H1 (cell line): ENCODE data around the gene GABRQ. TPM values are rescaled to one million over a fixed set of nuclear protein-coding genes. Genes with fewer than 3 reads are reported as not detected.

Experiments used
- CTCF ChIA-PET: fragments of 300-600 bp; sonication (Branson Sonifier 250); formaldehyde crosslinking; loops from one replicate; lab custom pipeline; 2021; ENCODE audit not compliant: partially characterized antibody; lab: Charles Lee
- POLR2A ChIA-PET: fragments of 300-600 bp; sonication (Branson Sonifier 250); formaldehyde crosslinking; loops from one replicate; lab custom pipeline; 2021; ENCODE audit warnings: inconsistent platforms; ENCODE audit not compliant: partially characterized antibody; lab: Charles Lee
- DNase-seq, 2 experiments: peaks; one replicate each; pipeline versions ENCODE4 v3.0.0 to v3.0.0-alpha.2; 2010 to 2022; ENCODE audit warnings: low spot score in 2 of 2, low read depth in 1 of 2, mixed read lengths in 1 of 2
- FAIRE-seq: peaks from 2 replicates; lab custom pipeline; 2011; peaks lifted over from hg19 to GRCh38; lab: Jason Lieb, UNC
- H2AFZ ChIP-seq: 2 replicates; pipeline ENCODE4 v1.8.1; 2012; ENCODE audit warnings: low read length, inconsistent platforms
- H2AK5ac ChIP-seq: 2 replicates; pipeline ENCODE4 v1.6.1; 2013; ENCODE audit warnings: low read depth, low read length
- H2BK120ac ChIP-seq: replicated peaks from 2 replicates; pipeline ENCODE3; 2013; ENCODE audit warnings: low read depth, low read length, inconsistent platforms
- H2BK12ac ChIP-seq: 2 replicates; pipeline ENCODE4 v1.6.1; 2013; ENCODE audit warnings: low read depth, low read length
- H2BK15ac ChIP-seq: 2 replicates; pipeline ENCODE4 v1.6.1; 2013; ENCODE audit warnings: low read length
- H2BK20ac ChIP-seq: 2 replicates; pipeline ENCODE4 v1.6.1; 2013; ENCODE audit warnings: low read length
- H2BK5ac ChIP-seq: 2 replicates; pipeline ENCODE4 v1.6.1; 2013; ENCODE audit warnings: low read depth, low read length
- H3K14ac ChIP-seq: 2 replicates; pipeline ENCODE4 v1.6.1; 2013; ENCODE audit warnings: inconsistent platforms; ENCODE audit not compliant: insufficient read length
- H3K18ac ChIP-seq: 2 replicates; pipeline ENCODE4 v1.6.1; 2013; ENCODE audit warnings: low read length; ENCODE audit errors: extremely low read depth
- H3K23ac ChIP-seq: 2 replicates; pipeline ENCODE4 v1.6.1; 2013; ENCODE audit warnings: inconsistent platforms; ENCODE audit not compliant: insufficient read length
- H3K23me2 ChIP-seq: 2 replicates; pipeline ENCODE4 v1.6.1; 2013; ENCODE audit warnings: low read depth, low read length
- H3K27ac ChIP-seq: 2 replicates; pipeline ENCODE4 v1.6.1; 2011; ENCODE audit warnings: low read depth, low read length, inconsistent platforms
- H3K27me3 ChIP-seq, 4 experiments: replicated peaks in 1 of 4; 1 replicate in 1 of 4; 2 replicates in 3 of 4; pipeline versions ENCODE4 v1.6.1 to v1.8.1; 2011 to 2013; ENCODE audit warnings: low read length in 3 of 4, mild to moderate bottlenecking in 3 of 4, inconsistent platforms in 2 of 4, mixed read lengths in 2 of 4, moderate library complexity in 1 of 4; ENCODE audit not compliant: control insufficient read depth in 3 of 4, insufficient read depth in 3 of 4; ENCODE audit errors: extremely low read depth in 1 of 4
- H3K36me3 ChIP-seq, 4 experiments: 2 replicates each; pipeline versions ENCODE4 v1.6.1 to v1.8.1; 2011 to 2013; ENCODE audit warnings: mild to moderate bottlenecking in 4 of 4, low read length in 3 of 4, moderate library complexity in 2 of 4, control low read depth in 1 of 4, inconsistent platforms in 1 of 4; ENCODE audit not compliant: insufficient read depth in 4 of 4, control insufficient read depth in 2 of 4
- H3K4ac ChIP-seq: replicated peaks from 2 replicates; pipeline ENCODE3; 2013; ENCODE audit warnings: low read length, low read depth, mixed read lengths, inconsistent platforms; ENCODE audit not compliant: insufficient read length
- H3K4me1 ChIP-seq, 4 experiments: replicated peaks in 1 of 4; 1 replicate in 1 of 4; 2 replicates in 3 of 4; pipeline versions ENCODE4 v1.6.1 to v1.8.1; 2011 to 2013; ENCODE audit warnings: low read length in 3 of 4, inconsistent platforms in 2 of 4, mixed read lengths in 1 of 4; ENCODE audit not compliant: insufficient read depth in 4 of 4, control insufficient read depth in 3 of 4
- H3K4me2 ChIP-seq, 2 experiments: 2 replicates each; pipeline versions ENCODE4 v1.6.1 to v1.8.1; 2011 to 2013; ENCODE audit warnings: low read depth in 2 of 2, low read length in 2 of 2, control low read depth in 1 of 2, inconsistent platforms in 1 of 2, mild to moderate bottlenecking in 1 of 2; ENCODE audit not compliant: insufficient read depth in 1 of 2
- H3K4me3 ChIP-seq, 4 experiments: fragments of 200-600, 300-600 bp in 1 of 4; sonication (generic), shearing (Covaris generic), sonication (Bioruptor Twin) in 1 of 4; 2 replicates each; pipeline versions ENCODE4 v1.5.1 to v1.8.1; 2011 to 2016; ENCODE audit warnings: low read length in 4 of 4, low read depth in 3 of 4, control low read depth in 2 of 4, inconsistent platforms in 2 of 4, mild to moderate bottlenecking in 2 of 4, mixed read lengths in 1 of 4, moderate library complexity in 1 of 4; ENCODE audit not compliant: insufficient read depth in 2 of 4; ENCODE audit errors: extremely low read depth in 1 of 4
- H3K56ac ChIP-seq: replicated peaks from 2 replicates; pipeline ENCODE3; 2013; ENCODE audit warnings: low read depth, mild to moderate bottlenecking, mixed read lengths, low read length, inconsistent platforms; ENCODE audit not compliant: insufficient read length
- H3K79me1 ChIP-seq: 2 replicates; pipeline ENCODE4 v1.6.1; 2013; ENCODE audit warnings: low read depth, low read length, control low read depth
- H3K79me2 ChIP-seq, 2 experiments: 2 replicates each; pipeline versions ENCODE4 v1.6.1 to v1.8.1; 2012 to 2013; ENCODE audit warnings: low read length in 2 of 2, mild to moderate bottlenecking in 2 of 2, inconsistent platforms in 1 of 2; ENCODE audit not compliant: insufficient read depth in 2 of 2, control insufficient read depth in 1 of 2
- H3K9ac ChIP-seq, 4 experiments: replicated peaks in 1 of 4; 1 replicate in 1 of 4; 2 replicates in 3 of 4; pipeline versions ENCODE4 v1.6.1 to v1.8.1; 2011 to 2013; ENCODE audit warnings: low read depth in 3 of 4, low read length in 3 of 4, control low read depth in 2 of 4, mild to moderate bottlenecking in 2 of 4, moderate library complexity in 2 of 4, inconsistent platforms in 1 of 4; ENCODE audit errors: extremely low read depth in 1 of 4
- H3K9me3 ChIP-seq, 2 experiments: 2 replicates each; pipeline versions ENCODE4 v1.6.1 to v1.8.1; 2012 to 2013; ENCODE audit warnings: mild to moderate bottlenecking in 2 of 2, moderate library complexity in 2 of 2, control low read depth in 1 of 2, inconsistent platforms in 1 of 2, low read depth in 1 of 2, low read length in 1 of 2, mixed read lengths in 1 of 2; ENCODE audit not compliant: insufficient read depth in 2 of 2
- H4K20me1 ChIP-seq, 2 experiments: replicated peaks in 1 of 2; 2 replicates each; pipeline versions ENCODE3 to v1.8.1; 2011 to 2013; ENCODE audit warnings: inconsistent platforms in 2 of 2, low read length in 2 of 2, mild to moderate bottlenecking in 1 of 2; ENCODE audit not compliant: insufficient read depth in 2 of 2, control insufficient read depth in 1 of 2
- H4K5ac ChIP-seq: 2 replicates; pipeline ENCODE4 v1.6.1; 2013; ENCODE audit warnings: low read length, low read depth, mixed read lengths, inconsistent platforms; ENCODE audit not compliant: insufficient read length
- H4K8ac ChIP-seq: 2 replicates; pipeline ENCODE4 v1.8.0; 2013; ENCODE audit warnings: mild to moderate bottlenecking, moderate library complexity, low read length, inconsistent platforms; ENCODE audit not compliant: insufficient read depth; ENCODE audit errors: extremely low read depth
- H4K91ac ChIP-seq: replicated peaks from 2 replicates; pipeline ENCODE3; 2013; ENCODE audit warnings: low read length, mixed read lengths, inconsistent platforms; ENCODE audit not compliant: insufficient read length
- CBX8 ChIP-seq: fragments of 300-800, 300-1000 bp; sonication (generic); IDR thresholded peaks from 2 replicates; pipeline ENCODE4 v1.7.1; 2016; ENCODE audit warnings: low read depth, low read length, borderline replicate concordance
- GTF2F1 ChIP-seq: IDR thresholded peaks from 2 replicates; pipeline ENCODE4 v1.6.1; 2012; ENCODE audit warnings: low read depth, low read length, improper control_type of control experiment, borderline replicate concordance
- JUND ChIP-seq: IDR thresholded peaks from 2 replicates; pipeline ENCODE4 v1.6.1; 2011; ENCODE audit warnings: mild to moderate bottlenecking, improper control_type of control experiment, low read length
- KDM1A ChIP-seq: fragments of 200-600, 300-600 bp; sonication (generic); IDR thresholded peaks from 2 replicates; pipeline ENCODE4 v1.7.1; 2016; ENCODE audit warnings: mild to moderate bottlenecking, low read length, borderline replicate concordance
- MAFK ChIP-seq: IDR thresholded peaks from 2 replicates; pipeline ENCODE4 v1.6.1; 2012; ENCODE audit warnings: low read depth, mild to moderate bottlenecking, improper control_type of control experiment, low read length
- SP4 ChIP-seq: IDR thresholded peaks from 2 replicates; pipeline ENCODE4 v1.6.1; 2012; ENCODE audit warnings: low read length, inconsistent platforms
- WGBS, 2 experiments: shearing (Covaris generic) in 1 of 2; methylation state at CpG; one replicate each; pipeline versions ENCODE4 v1.1.6 to v1.1.7; 2013 to 2015; ENCODE audit warnings: low lambda C conversion rate in 2 of 2, mixed read lengths in 2 of 2, inconsistent platforms in 1 of 2, low coverage in 1 of 2, missing lambda C conversion rate in 1 of 2; ENCODE audit not compliant: insufficient replicate concordance in 2 of 2, insufficient coverage in 1 of 2, insufficient read length in 1 of 2; ENCODE audit errors: extremely low coverage in 1 of 2, missing lambda C conversion rate in 1 of 2; 5-methylcytosine and 5-hydroxymethylcytosine counted together
- polyA plus RNA-seq, 7 experiments: library from polyadenylated mRNA; depleted of rRNA in 3 of 7; stranded (reverse) in 5 of 7; unstranded in 2 of 7; fragments of >200 nt in 5 of 7; fragments of 200-250 nt in 2 of 7; gene quantifications; 1 replicate in 5 of 7; 2 replicates in 1 of 7; 4 replicates in 1 of 7; pipeline versions ENCODE4 v1.2.1 to v1.2.3, GENCODE V29; 2011 to 2013; ENCODE audit warnings: missing spikeins in 2 of 7, mixed read lengths in 2 of 7
- total RNA-seq: library from RNA; stranded (reverse); fragmentation: NEBNext Ultra II Directional; extraction: Animal tissue kit (Norgen Biotek cat#: 25700); gene quantifications from 2 replicates; pipeline ENCODE4 v1.2.1, GENCODE V29; 2021

GABRQ gene
- total and polyA plus RNA-seq, 2 of the 8 experiments (the other 6 are each of a cell fraction or from before 2014, with no cell fraction given): 6.3 to 9.6 TPM

DNA sequence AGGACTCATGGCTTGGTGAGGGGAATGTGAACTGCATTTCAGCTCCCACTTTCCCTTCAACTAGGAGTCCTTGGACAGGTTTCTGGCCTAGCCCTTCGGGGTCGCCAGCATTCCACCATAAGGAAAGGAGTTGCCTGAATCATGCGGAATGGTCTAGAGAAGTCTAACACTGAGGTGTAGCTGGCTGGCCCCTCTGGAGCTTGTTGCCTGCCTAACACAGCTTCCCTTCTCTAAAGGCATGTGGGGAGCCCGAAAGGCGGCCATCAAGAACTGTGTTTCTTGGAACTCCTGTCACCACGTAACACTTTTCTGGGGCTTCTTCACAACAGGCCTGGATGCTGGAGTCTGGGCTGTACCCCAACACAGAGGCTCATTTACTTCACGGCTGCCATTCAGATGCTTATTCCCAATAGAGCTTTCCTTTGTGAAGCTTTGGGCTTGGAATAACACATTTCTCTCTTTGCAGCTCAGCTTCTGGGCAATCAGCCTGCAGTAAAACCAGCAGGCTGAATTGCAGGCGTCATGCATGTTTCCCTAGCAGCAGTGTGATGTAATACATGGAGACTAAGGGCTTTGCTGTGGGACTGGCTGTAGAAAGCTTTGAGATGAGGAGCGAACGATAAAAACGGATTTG, 5.4 kb downstream of the GABRQ start:
- 84% methylated on average over 11 of the region's 11 CpGs; no CpG with 5 or more reads in 1 of the 2 experiments for WGBS, 2 experiments

More for the DNA sequence above, 5.4 kb downstream of the GABRQ start:
- H3K79me1 ChIP-seq: no peaks in the 10 kb centered on the region
- H3K79me2 ChIP-seq: no peaks in the 10 kb centered on the region
- no peak overlapping the region for H2BK120ac ChIP-seq
- no peak overlapping the region for H3K23ac ChIP-seq
- H4K5ac ChIP-seq: no peak overlapping the region
- no peak overlapping the region for H3K9ac ChIP-seq
- H3K14ac ChIP-seq: no peak overlapping the region
- no peak overlapping the region for H3K56ac ChIP-seq
- H3K4ac ChIP-seq: no peak overlapping the region
- TF ChIP-seq GTF2F1: no peak
- no peak for TF ChIP-seq MAFK
- no peak for TF ChIP-seq JUND
- TF ChIP-seq KDM1A: no peak
- no peak for TF ChIP-seq CBX8
- TF ChIP-seq SP4: no peak
- H2BK15ac ChIP-seq: no peak overlapping the region
- no peak overlapping the region for H4K8ac ChIP-seq
- H2AFZ ChIP-seq: no peak overlapping the region
- peaks cover 2 to 15% (median 9%) of the 10 kb centered on the region in 4 experiments; a peak in 5 of 8 replicates for H3K36me3 ChIP-seq
- H3K27ac ChIP-seq: no peak overlapping the region
- H3K27me3 ChIP-seq: peaks cover 0 to 13% (median 5%) of the 10 kb centered on the region in 4 experiments; a peak in 4 of 7 replicates
- ChIA-PET POLR2A (interaction anchor here (1.5 to 1.7 kb wide), 2 partner anchors 10 to 178 kb away, joined by 3 to 4 read pairs; no protein-coding TSS in a partner anchor), CTCF (interaction anchor here (0.7 to 4.8 kb wide), 7 partner anchors 10 to 920 kb away, joined by 3 to 58 read pairs (median 9); no protein-coding TSS in a partner anchor)
- no peak overlapping the region for H4K91ac ChIP-seq
- no peak overlapping the region for H2BK12ac ChIP-seq
- no peaks in the 10 kb centered on the region for H3K9me3 ChIP-seq
- DNase-seq: no peak
- no peak overlapping the region for H3K18ac ChIP-seq
- FAIRE-seq: no peak
- peaks cover 0 to 8% of the 10 kb centered on the region in 2 experiments for H4K20me1 ChIP-seq
- H3K23me2 ChIP-seq: peaks cover 9% of the 10 kb centered on the region; the same call in 1 of the 2 replicates
- no peak overlapping the region for H2AK5ac ChIP-seq
- peaks cover 6 to 20% (median 15%) of the 10 kb centered on the region in 4 experiments for H3K4me1 ChIP-seq
- H2BK5ac ChIP-seq: no peak overlapping the region
- H2BK20ac ChIP-seq: no peak overlapping the region
- no peak overlapping the region for H3K4me2 ChIP-seq
- no peak overlapping the region for H3K4me3 ChIP-seq
